Measurements from ENCODE around the gene CLBA1.

Gene CLBA1

DNA sequence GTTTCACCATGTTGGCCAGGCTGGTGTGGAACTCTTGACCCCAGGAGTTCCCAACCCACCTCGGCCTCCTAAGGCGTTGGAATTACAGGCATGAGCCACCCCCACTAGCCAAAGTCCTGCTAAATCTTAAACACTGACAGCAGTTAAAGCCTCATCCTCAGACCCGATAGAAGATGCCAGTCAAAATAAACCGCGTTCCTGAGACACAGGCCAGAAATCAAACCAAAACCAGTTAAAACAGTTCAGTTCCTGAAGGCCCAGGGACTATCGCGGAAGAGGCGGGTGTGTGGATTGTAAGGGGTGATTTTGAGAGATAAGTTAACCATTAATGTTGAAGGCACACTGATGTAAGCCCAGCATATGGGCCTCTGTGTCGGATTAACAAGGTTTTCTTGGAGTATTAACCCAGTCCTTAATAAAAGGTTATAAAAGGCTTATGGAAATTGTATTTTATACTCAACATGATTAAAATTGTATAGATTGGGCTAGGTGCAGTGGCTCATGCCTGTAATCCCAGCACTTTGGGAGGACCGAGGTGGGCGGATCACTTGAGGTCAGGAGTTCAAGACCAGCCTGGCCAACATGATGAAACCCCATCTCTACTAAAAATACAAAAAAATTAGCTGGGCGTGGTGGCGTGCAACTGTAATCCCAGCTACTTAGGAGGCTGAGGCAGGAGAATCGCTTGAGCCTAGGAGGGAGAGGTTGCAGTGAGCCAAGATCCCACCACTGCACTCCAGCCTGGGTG, 54.0 kb downstream of the CLBA1 start:
- Histone ChIP-seq H4K20me1 (ENCODE audit: insufficient read depth, low read length, poor library complexity, severe bottlenecking) (no peaks in the 10 kb centered on the region), H3K36me3 (ENCODE audit: insufficient read depth, low read length) (no peaks in the 10 kb centered on the region), H3K9me3 (ENCODE audit: insufficient read depth, low read depth, low read length) (no peaks in the 10 kb centered on the region), H3K4me1 (ENCODE audit: insufficient read depth, low read length, poor library complexity, severe bottlenecking) (no peaks in the 10 kb centered on the region), H3K9me2 (replicated peaks; ENCODE audit: low read depth, low read length) (no peaks in the 10 kb centered on the region), H2AFZ (ENCODE audit: low read length) (no peak overlapping the region), H3K27me3 (ENCODE audit: insufficient read depth, low read length, poor library complexity, severe bottlenecking) (no peaks in the 10 kb centered on the region), H3K79me2 (ENCODE audit: insufficient read depth, low read length) (no peaks in the 10 kb centered on the region), H3F3A (ENCODE audit: low read depth) (no peaks in the 10 kb centered on the region), H3K4me2 (ENCODE audit: low read depth, low read length, poor library complexity, severe bottlenecking) (no peak overlapping the region), H3K4me3 (ENCODE audit: low read length, poor library complexity, severe bottlenecking) (no peak overlapping the region), H3K9ac (ENCODE audit: low read depth, low read length, poor library complexity, severe bottlenecking) (no peak overlapping the region)
- TF ChIP-seq, protein P1, sequence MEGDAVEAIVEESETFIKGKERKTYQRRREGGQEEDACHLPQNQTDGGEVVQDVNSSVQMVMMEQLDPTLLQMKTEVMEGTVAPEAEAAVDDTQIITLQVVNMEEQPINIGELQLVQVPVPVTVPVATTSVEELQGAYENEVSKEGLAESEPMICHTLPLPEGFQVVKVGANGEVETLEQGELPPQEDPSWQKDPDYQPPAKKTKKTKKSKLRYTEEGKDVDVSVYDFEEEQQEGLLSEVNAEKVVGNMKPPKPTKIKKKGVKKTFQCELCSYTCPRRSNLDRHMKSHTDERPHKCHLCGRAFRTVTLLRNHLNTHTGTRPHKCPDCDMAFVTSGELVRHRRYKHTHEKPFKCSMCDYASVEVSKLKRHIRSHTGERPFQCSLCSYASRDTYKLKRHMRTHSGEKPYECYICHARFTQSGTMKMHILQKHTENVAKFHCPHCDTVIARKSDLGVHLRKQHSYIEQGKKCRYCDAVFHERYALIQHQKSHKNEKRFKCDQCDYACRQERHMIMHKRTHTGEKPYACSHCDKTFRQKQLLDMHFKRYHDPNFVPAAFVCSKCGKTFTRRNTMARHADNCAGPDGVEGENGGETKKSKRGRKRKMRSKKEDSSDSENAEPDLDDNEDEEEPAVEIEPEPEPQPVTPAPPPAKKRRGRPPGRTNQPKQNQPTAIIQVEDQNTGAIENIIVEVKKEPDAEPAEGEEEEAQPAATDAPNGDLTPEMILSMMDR (conservative IDR thresholded peaks at IDR 0.05; ENCODE audit: low read length): no peak

DNA sequence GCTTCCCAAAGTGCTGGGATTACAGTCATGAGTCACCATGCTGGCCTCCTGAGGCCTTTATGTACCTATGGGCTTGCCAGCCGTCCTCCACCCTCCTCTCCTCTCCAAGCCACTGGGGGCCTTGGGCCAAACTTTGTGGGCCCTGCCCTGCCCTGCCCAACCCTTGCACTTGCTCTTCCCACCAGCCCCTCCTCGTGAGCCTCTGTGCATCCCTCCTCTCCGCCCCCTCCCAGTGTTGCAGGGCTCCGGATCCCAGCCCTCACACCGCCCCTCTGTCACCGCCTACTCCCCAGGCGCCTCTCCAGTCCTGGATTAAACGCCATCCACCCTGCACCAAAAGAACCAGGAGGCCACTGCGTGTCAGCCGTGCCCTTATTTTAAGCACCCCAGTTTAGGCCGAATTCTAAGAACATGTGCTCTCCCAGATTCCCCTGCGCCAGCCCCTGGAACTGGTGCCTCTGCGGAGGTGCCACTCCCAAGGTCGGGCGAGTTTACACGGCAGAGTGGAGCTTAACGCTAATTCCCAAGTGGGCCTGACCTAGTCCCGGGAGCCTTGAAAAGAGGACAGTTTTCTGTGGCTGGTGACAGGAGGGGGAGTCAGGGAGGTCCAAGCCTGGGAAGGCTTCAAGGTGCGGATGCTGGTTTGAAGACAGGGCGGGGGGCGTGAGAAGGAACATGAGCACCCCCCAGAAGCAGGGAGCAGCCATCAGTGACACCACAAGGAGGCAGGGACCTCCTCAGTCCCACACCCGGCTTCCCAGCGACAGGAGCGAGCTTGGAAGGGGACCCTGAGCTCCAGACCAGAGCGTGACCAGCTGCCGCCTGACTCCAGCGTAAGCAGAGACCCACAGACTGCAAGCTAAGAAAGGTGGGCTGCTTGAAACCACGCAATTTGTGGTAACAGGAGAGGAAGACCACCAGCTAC, 56.5 kb downstream of the CLBA1 start:
- TF ChIP-seq EZH2phosphoT487 (IDR thresholded peaks at IDR 0.05; ENCODE audit: borderline replicate concordance): no peak
- Histone ChIP-seq H3K4me1 (ENCODE audit: insufficient read depth, low read length, poor library complexity, severe bottlenecking) (no peaks in the 10 kb centered on the region), H3K4me3 (ENCODE audit: low read length, poor library complexity, severe bottlenecking) (no peak overlapping the region), H3F3A (ENCODE audit: low read depth) (no peaks in the 10 kb centered on the region), H3K9me2 (replicated peaks; ENCODE audit: low read depth, low read length) (no peaks in the 10 kb centered on the region), H3K4me2 (ENCODE audit: low read depth, low read length, poor library complexity, severe bottlenecking) (no peak overlapping the region), H3K79me2 (ENCODE audit: insufficient read depth, low read length) (no peaks in the 10 kb centered on the region), H3K27me3 (ENCODE audit: insufficient read depth, low read length, poor library complexity, severe bottlenecking) (no peaks in the 10 kb centered on the region), H2AFZ (ENCODE audit: low read length) (no peak overlapping the region), H3K9ac (ENCODE audit: low read depth, low read length, poor library complexity, severe bottlenecking) (no peak overlapping the region), H3K9me3 (ENCODE audit: insufficient read depth, low read depth, low read length) (no peaks in the 10 kb centered on the region), H3K36me3 (ENCODE audit: insufficient read depth, low read length) (no peaks in the 10 kb centered on the region), H4K20me1 (ENCODE audit: insufficient read depth, low read length, poor library complexity, severe bottlenecking) (no peaks in the 10 kb centered on the region)

DNA sequence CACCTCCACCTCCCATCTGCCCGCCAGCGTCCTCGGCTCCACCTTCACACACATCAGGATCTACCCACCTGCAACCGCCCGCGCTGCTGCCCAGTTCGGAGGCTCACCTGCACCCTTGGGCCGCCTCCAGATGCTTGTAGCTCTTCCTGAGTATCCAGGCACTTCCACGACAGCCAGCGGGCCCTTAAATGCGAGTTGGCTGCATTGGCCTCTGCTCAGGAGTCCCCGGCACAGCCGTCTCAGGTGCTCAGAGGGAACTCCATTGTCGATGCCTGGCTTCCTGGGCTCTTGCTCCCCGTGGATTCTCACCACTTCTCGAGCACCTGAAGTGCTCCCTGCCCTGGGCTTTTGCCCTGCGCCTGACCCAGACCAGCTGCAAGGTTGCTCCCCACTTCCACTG, 57.2 kb downstream of the CLBA1 start:
- H3K79me2 ChIP-seq (ENCODE audit: insufficient read depth, low read length): no peaks in the 10 kb centered on the region
- TF ChIP-seq, protein P1 (conservative IDR thresholded peaks at IDR 0.05; ENCODE audit: low read length): no peak
- TF ChIP-seq EZH2phosphoT487 (IDR thresholded peaks at IDR 0.05; ENCODE audit: borderline replicate concordance): no peak
- no peaks in the 10 kb centered on the region for H3K4me1 ChIP-seq (ENCODE audit: insufficient read depth, low read length, poor library complexity, severe bottlenecking)
- H3K9me2 ChIP-seq (replicated peaks; ENCODE audit: low read depth, low read length): no peaks in the 10 kb centered on the region
- H4K20me1 ChIP-seq (ENCODE audit: insufficient read depth, low read length, poor library complexity, severe bottlenecking): no peaks in the 10 kb centered on the region
- H2AFZ ChIP-seq (ENCODE audit: low read length): no peak overlapping the region
- H3K4me2 ChIP-seq (ENCODE audit: low read depth, low read length, poor library complexity, severe bottlenecking): no peak overlapping the region
- no peak overlapping the region for H3K9ac ChIP-seq (ENCODE audit: low read depth, low read length, poor library complexity, severe bottlenecking)
- H3K4me3 ChIP-seq (ENCODE audit: low read length, poor library complexity, severe bottlenecking): no peak overlapping the region
- no peaks in the 10 kb centered on the region for H3F3A ChIP-seq (ENCODE audit: low read depth)
- H3K9me3 ChIP-seq (ENCODE audit: insufficient read depth, low read depth, low read length): no peaks in the 10 kb centered on the region
- no peaks in the 10 kb centered on the region for H3K27me3 ChIP-seq (ENCODE audit: insufficient read depth, low read length, poor library complexity, severe bottlenecking)
- H3K36me3 ChIP-seq (ENCODE audit: insufficient read depth, low read length): no peaks in the 10 kb centered on the region

Data from Loucy (cell line).